ENCODE measurements around the gene EVX2. TPM values are rescaled to one million over a fixed set of nuclear protein-coding genes. Genes with fewer than 3 reads are reported as not detected.

The EVX2 gene
- total and polyA plus RNA-seq, 2 of the 13 experiments (the other 11 are each of a cell fraction or from before 2014, with no cell fraction given) = not detected

DNA sequence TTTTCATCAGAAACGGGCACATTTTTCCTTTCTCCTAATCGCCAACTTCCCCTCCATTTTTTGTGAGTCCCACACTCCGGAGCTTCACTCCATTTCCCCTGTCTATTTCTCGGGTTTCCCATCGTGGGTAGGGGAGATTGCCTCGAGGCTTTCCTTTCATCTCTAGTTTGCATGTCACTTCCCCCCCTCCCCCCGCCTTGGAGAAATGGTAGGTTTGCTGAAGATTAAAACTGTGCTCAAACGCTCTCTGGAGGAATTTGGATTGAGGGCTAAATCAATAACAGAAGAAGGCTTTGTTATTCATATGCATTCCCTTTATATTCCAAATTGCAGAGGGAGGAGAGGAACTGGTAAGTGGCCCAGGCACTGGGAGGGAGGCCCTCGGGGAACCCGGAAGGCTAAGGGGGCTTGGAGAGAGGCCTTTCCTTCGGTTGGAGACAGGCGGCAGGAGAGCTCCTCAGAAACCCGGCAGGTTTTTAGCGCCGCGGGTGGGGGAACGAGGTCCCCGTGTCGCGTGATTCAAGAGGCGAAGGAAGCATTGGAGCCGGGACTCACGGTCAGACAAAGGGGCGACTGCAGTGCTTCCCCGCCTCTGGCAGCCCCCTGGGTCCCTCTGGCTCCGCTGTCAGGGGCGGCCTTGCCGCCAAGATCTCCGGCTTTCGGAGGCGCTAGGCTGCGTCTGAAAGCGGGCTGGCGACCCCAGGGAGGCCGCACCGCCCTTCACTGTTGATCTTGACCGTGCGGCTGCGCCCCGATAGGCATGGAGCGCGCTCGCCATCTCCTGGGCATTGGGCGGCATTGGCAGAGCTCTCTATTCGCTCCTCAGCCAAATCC is 13.4 kb upstream of the EVX2 start (continued):
- TF ChIP-seq ZNF512 (CRISPR knock-in tag; IDR thresholded peaks at IDR 0.05) (no peak), CBX2 (IDR thresholded peaks at IDR 0.05; ENCODE audit: low read depth, low read length) (peak; percentile 97; the same call in 1 of the 2 replicates), CBX2 (CRISPR knock-in tag; IDR thresholded peaks at IDR 0.05; ENCODE audit: low read depth) (peak; percentile 84; the same call in 1 of the 2 replicates), SRSF1 (optimal IDR thresholded peaks at IDR 0.05; ENCODE audit: low read depth, low read length) (peak; percentile 68), ZNF292 (CRISPR knock-in tag; IDR thresholded peaks at IDR 0.05; ENCODE audit: borderline replicate concordance, low read depth) (no peak), ZNF274 (CRISPR knock-in tag; IDR thresholded peaks at IDR 0.05) (no peak; the same call in 1 of the 2 replicates), ZNF580 (CRISPR knock-in tag; IDR thresholded peaks at IDR 0.05; ENCODE audit: borderline replicate concordance, low read depth) (peak; percentile 39; the same call in 1 of the 2 replicates), KDM4B (CRISPR knock-in tag; IDR thresholded peaks at IDR 0.05) (no peak; the same call in 1 of the 2 replicates), ZNF33B (CRISPR knock-in tag; IDR thresholded peaks at IDR 0.05) (peak; percentile 75; the same call in 1 of the 2 replicates), NFE2L2 (IDR thresholded peaks at IDR 0.05; ENCODE audit: low read length) (no peak), SAP130 (CRISPR knock-in tag; IDR thresholded peaks at IDR 0.05; ENCODE audit: low read depth) (no peak), KMT2B (CRISPR knock-in tag; IDR thresholded peaks at IDR 0.05) (0 out of 2 replicates have a peak, but pooled peaks have one; percentile 37), CREB1 (IDR thresholded peaks at IDR 0.05) (no peak), CREB1 (CRISPR knock-in tag; IDR thresholded peaks at IDR 0.05) (no peak), ZNF142 (CRISPR knock-in tag; IDR thresholded peaks at IDR 0.05) (no peak), ZBTB42 (CRISPR knock-in tag; IDR thresholded peaks at IDR 0.05) (no peak), DR1 (CRISPR knock-in tag; IDR thresholded peaks at IDR 0.05) (no peak), MTF2 (CRISPR knock-in tag; IDR thresholded peaks at IDR 0.05; ENCODE audit: borderline replicate concordance) (peak; percentile 95; the same call in 1 of the 2 replicates), SP140L (CRISPR knock-in tag; IDR thresholded peaks at IDR 0.05; ENCODE audit: borderline replicate concordance) (no peak)
- TF ChIP-seq, protein P1, sequence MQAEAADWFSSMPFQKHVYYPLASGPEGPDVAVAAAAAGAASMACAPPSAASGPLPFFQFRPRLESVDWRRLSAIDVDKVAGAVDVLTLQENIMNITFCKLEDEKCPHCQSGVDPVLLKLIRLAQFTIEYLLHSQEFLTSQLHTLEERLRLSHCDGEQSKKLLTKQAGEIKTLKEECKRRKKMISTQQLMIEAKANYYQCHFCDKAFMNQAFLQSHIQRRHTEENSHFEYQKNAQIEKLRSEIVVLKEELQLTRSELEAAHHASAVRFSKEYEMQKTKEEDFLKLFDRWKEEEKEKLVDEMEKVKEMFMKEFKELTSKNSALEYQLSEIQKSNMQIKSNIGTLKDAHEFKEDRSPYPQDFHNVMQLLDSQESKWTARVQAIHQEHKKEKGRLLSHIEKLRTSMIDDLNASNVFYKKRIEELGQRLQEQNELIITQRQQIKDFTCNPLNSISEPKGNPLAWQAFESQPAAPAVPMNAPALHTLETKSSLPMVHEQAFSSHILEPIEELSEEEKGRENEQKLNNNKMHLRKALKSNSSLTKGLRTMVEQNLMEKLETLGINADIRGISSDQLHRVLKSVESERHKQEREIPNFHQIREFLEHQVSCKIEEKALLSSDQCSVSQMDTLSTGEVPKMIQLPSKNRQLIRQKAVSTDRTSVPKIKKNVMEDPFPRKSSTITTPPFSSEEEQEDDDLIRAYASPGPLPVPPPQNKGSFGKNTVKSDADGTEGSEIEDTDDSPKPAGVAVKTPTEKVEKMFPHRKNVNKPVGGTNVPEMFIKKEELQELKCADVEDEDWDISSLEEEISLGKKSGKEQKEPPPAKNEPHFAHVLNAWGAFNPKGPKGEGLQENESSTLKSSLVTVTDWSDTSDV (CRISPR knock-in tag; IDR thresholded peaks at IDR 0.05) = no peak

Data from HepG2 (cell line).